Naive thymus-derived CD4-positive, alpha-beta T cell (primary cell): ENCODE data around the gene SLC6A9. TPM values are rescaled to one million over a fixed set of nuclear protein-coding genes. Genes with fewer than 3 reads are reported as not detected.

Source experiments
- ATAC-seq: fragments of 150-1000 bp; cut with Tn5 transposase; 2 replicates; pipeline ENCODE4 v1.10.0; 2021; ENCODE audit warnings: mild to moderate bottlenecking, moderate library complexity
- CTCF ChIA-PET: fragments of 350-600 bp; sonication (Branson Sonifier 250); formaldehyde crosslinking; loops from one replicate; lab custom pipeline; 2021; ENCODE audit warnings: antibody characterized with exemption; lab: Charles Lee
- POLR2A ChIA-PET: fragments of 350-600 bp; sonication (Branson Sonifier 250); formaldehyde crosslinking; loops from one replicate; lab custom pipeline; 2021; ENCODE audit warnings: antibody characterized with exemption, inconsistent platforms; lab: Charles Lee
- DNase-seq, 9 donors: peaks; one replicate each; pipeline versions ENCODE4 v3.0.0 to v3.0.0-alpha.2; 2020 to 2022; ENCODE audit warnings: mixed read lengths in 1 of 9
- H3K27ac ChIP-seq: one replicate; pipeline ENCODE4 v1.7.0; 2013; ENCODE audit warnings: mild to moderate bottlenecking, low read depth, low read length, moderate library complexity
- H3K27me3 ChIP-seq, 2 donors: one replicate each; pipeline ENCODE4 v1.7.0; 2013; ENCODE audit warnings: low read length in 2 of 2, mild to moderate bottlenecking in 2 of 2, moderate library complexity in 2 of 2; ENCODE audit not compliant: control insufficient read depth in 2 of 2, insufficient read depth in 2 of 2
- H3K36me3 ChIP-seq, 3 experiments: 1 replicate in 2 of 3; 2 replicates in 1 of 3; pipeline ENCODE4 v1.7.0; 2013; ENCODE audit warnings: low read length in 3 of 3, mild to moderate bottlenecking in 3 of 3, moderate library complexity in 1 of 3; ENCODE audit not compliant: insufficient read depth in 3 of 3, control insufficient read depth in 2 of 3
- H3K4me1 ChIP-seq, 2 donors: one replicate each; pipeline ENCODE4 v1.7.0; 2013; ENCODE audit warnings: low read length in 2 of 2, mild to moderate bottlenecking in 2 of 2, moderate library complexity in 1 of 2; ENCODE audit not compliant: control insufficient read depth in 2 of 2, insufficient read depth in 2 of 2
- H3K4me3 ChIP-seq: 2 replicates; pipeline ENCODE4 v1.7.0; 2013; ENCODE audit warnings: mild to moderate bottlenecking, low read length
- H3K9me3 ChIP-seq, 3 experiments: 1 replicate in 2 of 3; 2 replicates in 1 of 3; pipeline ENCODE4 v1.7.0; 2013; ENCODE audit warnings: low read length in 3 of 3; ENCODE audit not compliant: control insufficient read depth in 2 of 3
- H3K27ac Mint-ChIP-seq, 9 donors: one replicate each; pipeline ENCODE4 v1.8.0; 2020 to 2022; ENCODE audit warnings: mixed read lengths in 9 of 9, mild to moderate bottlenecking in 8 of 9, moderate library complexity in 5 of 9, inconsistent platforms in 2 of 9
- H3K27me3 Mint-ChIP-seq, 5 donors: one replicate each; pipeline ENCODE4 v1.8.0; 2021 to 2022; ENCODE audit warnings: mixed read lengths in 5 of 5, mild to moderate bottlenecking in 1 of 5
- H3K36me3 Mint-ChIP-seq, 5 donors: one replicate each; pipeline ENCODE4 v1.8.0; 2020 to 2022; ENCODE audit warnings: mixed read lengths in 5 of 5, mild to moderate bottlenecking in 3 of 5, inconsistent platforms in 1 of 5
- H3K4me1 Mint-ChIP-seq, 7 donors: one replicate each; pipeline ENCODE4 v1.8.0; 2020 to 2022; ENCODE audit warnings: mixed read lengths in 7 of 7, mild to moderate bottlenecking in 3 of 7, inconsistent platforms in 1 of 7
- H3K4me3 Mint-ChIP-seq, 10 donors: one replicate each; pipeline ENCODE4 v1.8.0; 2020 to 2022; ENCODE audit warnings: mild to moderate bottlenecking in 10 of 10, mixed read lengths in 10 of 10, moderate library complexity in 6 of 10, inconsistent platforms in 2 of 10
- H3K9me3 Mint-ChIP-seq, 11 donors: one replicate each; pipeline ENCODE4 v1.8.0; 2020 to 2022; ENCODE audit warnings: mixed read lengths in 11 of 11, mild to moderate bottlenecking in 4 of 11, inconsistent platforms in 1 of 11, moderate library complexity in 1 of 11
- intact Hi-C, 2 donors: fragments of 100-400 bp; cut with micrococcal nuclease; formaldehyde crosslinking; loops; one replicate each; pipeline ENCODE4 v1.15.1; 2023
- polyA plus RNA-seq, 2 donors: library from polyadenylated mRNA; unstranded; fragments of 300-500 nt; fragmentation: Illumina TruSeq; gene quantifications; one replicate each; pipeline ENCODE4 v1.2.3, GENCODE V29; 2021
- total RNA-seq, 6 experiments: library from RNA in 5 of 6; stranded (reverse) in 5 of 6; gene quantifications; 1 replicate in 5 of 6; 2 replicates in 1 of 6; pipeline ENCODE4 v1.2.3 and lab custom pipeline; 2021 to 2026

Gene SLC6A9
- total and polyA plus RNA-seq, 7 experiments from 2014 or later = 0.26 to 5.0 (median 0.49) TPM; not detected in 2

DNA sequence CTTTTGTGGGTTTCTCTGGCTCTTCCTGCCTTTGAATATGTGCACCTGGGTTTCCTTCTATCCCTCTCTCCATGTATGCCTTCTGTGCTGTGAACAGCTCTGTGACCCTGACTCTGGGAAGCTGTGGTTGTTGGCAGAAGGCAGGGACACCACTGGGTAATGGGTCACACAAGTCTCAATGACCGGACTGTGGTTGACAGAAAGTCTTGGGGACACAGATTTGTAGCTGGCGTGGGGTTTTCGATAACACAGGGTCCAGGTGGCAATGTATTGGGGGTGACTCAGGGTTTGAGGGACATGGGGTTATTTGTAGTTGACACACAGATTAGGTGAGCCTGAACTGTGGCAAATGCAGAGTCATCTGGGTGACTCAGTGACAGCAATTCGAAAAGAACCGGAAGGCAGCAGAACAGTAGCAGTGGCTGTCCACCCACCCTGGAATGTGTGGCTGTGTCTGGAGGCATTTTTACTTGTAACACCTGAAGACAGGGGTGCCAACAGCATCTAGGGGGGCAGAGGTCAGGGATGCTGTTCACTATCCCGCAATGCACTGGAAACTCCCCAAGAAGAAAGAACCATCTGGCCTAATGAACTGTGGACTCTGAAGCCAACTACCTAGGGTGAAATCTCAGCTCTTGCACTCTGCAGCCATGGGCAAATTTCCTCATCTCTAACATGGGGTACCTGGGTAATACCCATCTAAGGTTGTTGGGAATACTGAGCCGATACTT, 13.0 kb upstream of the SLC6A9 start:
- Histone ChIP-seq H3K36me3 (no peaks in the 10 kb centered on the region), H3K27ac (no peak overlapping the region), H3K4me1 (no peaks in the 10 kb centered on the region), H3K4me3 (no peak overlapping the region), H3K27me3 (no peaks in the 10 kb centered on the region), H3K9me3 (no peaks in the 10 kb centered on the region)
- DNase-seq (no peak), ATAC-seq (no peak)
- no peaks in the 10 kb centered on the region for H3K9me3 Mint-ChIP-seq
- POLR2A ChIA-PET = interaction anchor here (1.2 kb wide), 1 partner anchor 13 kb away, joined by 3 read pairs; the partner anchor contains the start of gene SLC6A9
- no peak overlapping the region for H3K27ac Mint-ChIP-seq
- CTCF ChIA-PET = interaction anchor here (9.8 kb wide), 1 partner anchor 38 kb away, joined by 68 read pairs; no protein-coding TSS in a partner anchor
- peaks cover 5 to 23% (median 12%) of the 10 kb centered on the region in 5 donors for H3K27me3 Mint-ChIP-seq
- H3K36me3 Mint-ChIP-seq = no peaks in the 10 kb centered on the region
- intact Hi-C loops = no loop called here
- H3K4me3 Mint-ChIP-seq = no peak overlapping the region
- peaks cover 0 to 14% (median 5%) of the 10 kb centered on the region in 7 donors for H3K4me1 Mint-ChIP-seq

DNA sequence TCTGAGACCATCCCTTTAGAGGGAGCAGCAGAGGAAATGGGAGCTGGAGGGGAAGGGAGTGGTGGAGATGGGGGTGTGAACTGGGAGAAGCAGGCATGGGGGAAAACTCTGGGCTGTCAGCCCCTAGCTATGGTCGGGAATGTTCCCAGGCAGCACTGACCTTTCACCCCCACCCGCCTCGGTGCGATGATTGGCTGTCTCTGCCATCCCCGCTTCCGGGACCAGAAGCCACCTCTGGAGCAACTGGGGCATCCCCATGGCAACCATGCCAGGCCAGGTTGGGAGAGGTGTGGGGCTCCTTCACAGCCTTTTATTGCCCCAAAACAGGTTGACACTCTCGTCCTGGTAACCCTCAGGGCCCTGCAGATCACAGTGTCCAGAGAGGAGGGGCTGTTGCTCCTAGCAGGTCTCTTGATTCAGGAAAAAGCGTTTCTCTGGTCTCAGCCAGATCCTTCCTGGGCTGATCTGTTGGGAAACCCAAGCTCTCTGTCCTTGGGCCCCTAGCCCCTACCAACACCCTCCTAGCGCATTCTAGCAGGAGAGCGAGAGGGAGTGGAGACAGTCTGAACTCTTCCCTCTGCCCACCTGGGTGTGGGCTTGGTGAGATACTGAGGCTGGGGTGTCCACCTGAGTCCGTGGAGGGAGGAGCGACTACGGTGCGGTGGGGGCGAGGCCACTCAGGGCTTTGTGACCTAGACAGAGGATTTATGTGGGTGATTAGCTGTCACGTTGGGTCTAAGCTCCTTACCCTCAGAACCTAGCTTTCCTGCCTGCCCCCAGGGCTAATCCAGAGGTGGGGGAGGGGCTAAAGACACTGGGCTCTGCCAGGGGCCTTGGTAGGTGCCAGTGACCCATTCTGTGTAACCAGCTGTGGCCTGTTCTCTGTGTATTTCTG, 12.2 kb upstream of the SLC6A9 start:
- Mint-ChIP-seq H3K4me1 (peaks cover 0 to 14% (median 5%) of the 10 kb centered on the region in 7 donors), H3K27ac (no peak overlapping the region), H3K36me3 (no peaks in the 10 kb centered on the region), H3K9me3 (no peaks in the 10 kb centered on the region), H3K4me3 (no peak overlapping the region), H3K27me3 (peaks cover 5 to 23% (median 12%) of the 10 kb centered on the region in 5 donors)
- ChIA-PET CTCF (interaction anchor here (1.1 to 9.8 kb wide), 2 partner anchors 38 to 517 kb away, joined by 3 to 68 read pairs; no protein-coding TSS in a partner anchor), POLR2A (interaction anchor here (0.6 to 1.2 kb wide), 2 partner anchors 13 to 422 kb away, joined by 3 read pairs; partner anchors contain the start of gene SLC6A9)
- no peak for ATAC-seq
- DNase-seq = no peak
- Histone ChIP-seq H3K27me3 (no peaks in the 10 kb centered on the region), H3K4me3 (no peak overlapping the region), H3K9me3 (no peaks in the 10 kb centered on the region), H3K36me3 (no peaks in the 10 kb centered on the region), H3K4me1 (no peaks in the 10 kb centered on the region), H3K27ac (no peak overlapping the region)
- intact Hi-C loops = no loop called here

DNA sequence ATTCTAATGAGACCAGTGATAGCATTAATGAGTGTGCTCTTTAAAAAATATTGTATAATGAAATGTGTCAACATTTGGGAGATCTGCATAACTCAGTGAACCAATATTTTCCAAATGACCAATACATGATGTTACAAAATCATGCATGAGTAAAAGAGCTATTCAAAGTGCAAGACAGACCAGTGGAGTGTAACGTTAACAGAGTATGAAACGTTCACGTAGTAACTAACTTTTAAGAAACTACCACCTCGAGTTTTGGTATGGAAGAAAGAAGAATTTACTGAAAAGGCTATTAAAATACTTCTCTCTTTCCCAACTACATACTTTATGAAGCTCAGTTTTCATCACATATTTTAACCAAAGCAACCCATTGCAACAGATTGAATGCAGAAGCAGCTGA, 9.6 kb upstream of the SLC6A9 start:
- Mint-ChIP-seq H3K9me3 (no peaks in the 10 kb centered on the region), H3K4me1 (peaks cover 0 to 4% (median 0%) of the 10 kb centered on the region in 7 donors), H3K27ac (no peak overlapping the region), H3K27me3 (peaks cover 0 to 15% (median 4%) of the 10 kb centered on the region in 5 donors), H3K36me3 (no peaks in the 10 kb centered on the region), H3K4me3 (no peak overlapping the region)
- no peak overlapping the region for H3K27ac ChIP-seq
- ChIA-PET CTCF (interaction anchor here (0.9 to 9.8 kb wide), 2 partner anchors 19 to 35 kb away, joined by 4 to 68 read pairs; no protein-coding TSS in a partner anchor), POLR2A (no interaction called here)
- H3K27me3 ChIP-seq = no peaks in the 10 kb centered on the region
- H3K36me3 ChIP-seq = no peaks in the 10 kb centered on the region
- ATAC-seq (no peak), DNase-seq (no peak)
- intact Hi-C loops = no loop called here
- H3K4me1 ChIP-seq = no peaks in the 10 kb centered on the region
- H3K9me3 ChIP-seq = no peaks in the 10 kb centered on the region
- no peak overlapping the region for H3K4me3 ChIP-seq

DNA sequence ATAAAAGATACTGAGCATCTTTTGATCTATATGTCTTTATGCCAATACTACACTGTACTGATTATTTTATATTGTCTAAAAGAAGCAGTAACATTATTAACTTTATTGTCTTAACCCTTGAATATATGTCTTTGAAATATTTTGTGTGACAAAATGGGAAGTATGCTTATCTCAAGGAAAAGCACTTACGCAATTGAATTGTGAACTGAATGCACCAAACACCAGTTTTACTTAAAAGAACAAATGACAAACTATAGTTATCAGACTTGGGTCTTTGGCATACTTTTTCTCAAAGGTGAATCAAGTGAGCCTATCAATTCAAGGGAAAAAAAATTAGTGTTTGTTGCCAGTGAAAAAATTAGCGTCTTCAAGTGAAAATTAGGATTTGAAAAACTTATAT, 9.2 kb upstream of the SLC6A9 start:
- Histone ChIP-seq H3K9me3 (no peaks in the 10 kb centered on the region), H3K27ac (no peak overlapping the region), H3K4me3 (no peak overlapping the region), H3K4me1 (no peaks in the 10 kb centered on the region), H3K36me3 (no peaks in the 10 kb centered on the region), H3K27me3 (no peaks in the 10 kb centered on the region)
- H3K4me1 Mint-ChIP-seq = peaks cover 0 to 4% (median 0%) of the 10 kb centered on the region in 7 donors
- POLR2A ChIA-PET = no interaction called here
- CTCF ChIA-PET = interaction anchor here (9.8 kb wide), 1 partner anchor 35 kb away, joined by 68 read pairs; no protein-coding TSS in a partner anchor
- ATAC-seq (no peak), DNase-seq (no peak)
- intact Hi-C loops = no loop called here
- no peaks in the 10 kb centered on the region for H3K9me3 Mint-ChIP-seq
- no peaks in the 10 kb centered on the region for H3K36me3 Mint-ChIP-seq
- H3K27me3 Mint-ChIP-seq = peaks cover 0 to 13% (median 4%) of the 10 kb centered on the region in 5 donors
- H3K4me3 Mint-ChIP-seq = no peak overlapping the region
- H3K27ac Mint-ChIP-seq = no peak overlapping the region

DNA sequence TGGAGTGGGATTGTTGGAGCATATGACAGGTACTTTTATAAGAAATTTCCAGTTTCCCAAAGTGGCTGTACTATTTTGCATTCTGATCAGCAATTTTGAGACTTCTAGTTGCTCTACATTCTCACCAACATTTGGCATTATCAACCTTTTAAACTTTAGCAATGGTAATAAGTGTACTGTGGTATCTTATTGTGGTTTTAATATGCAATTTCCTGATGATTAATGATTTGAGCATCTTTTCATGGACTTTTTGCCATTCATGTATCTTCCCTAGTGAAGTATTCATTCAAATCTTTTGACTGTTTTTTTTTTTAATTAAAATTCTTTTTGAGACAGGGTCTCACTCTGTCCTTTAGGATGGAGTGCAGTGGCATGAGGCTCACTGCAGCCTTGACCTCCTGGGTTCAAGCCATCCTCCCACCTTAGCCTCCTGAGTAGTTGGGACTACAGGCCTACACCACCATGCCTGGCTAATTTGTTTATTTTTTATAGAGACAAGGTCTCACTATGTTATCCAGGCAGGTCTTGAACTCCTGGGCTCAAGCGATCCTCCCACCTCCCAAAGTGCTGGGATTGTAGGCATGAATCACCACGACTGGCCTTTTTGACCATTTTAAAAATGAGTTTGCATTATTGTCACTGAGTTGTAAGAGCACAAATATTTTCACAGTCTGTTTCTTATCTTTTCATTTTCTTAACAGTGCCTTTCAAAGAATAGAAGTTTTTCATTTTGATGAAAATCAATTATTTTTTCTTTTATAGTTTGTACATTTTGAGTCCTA, 7.8 kb upstream of the SLC6A9 start:
- Histone ChIP-seq H3K36me3 (no peaks in the 10 kb centered on the region), H3K27me3 (no peaks in the 10 kb centered on the region), H3K9me3 (no peaks in the 10 kb centered on the region), H3K4me1 (no peaks in the 10 kb centered on the region), H3K27ac (no peak overlapping the region), H3K4me3 (no peak overlapping the region)
- POLR2A ChIA-PET = no interaction called here
- ATAC-seq (no peak), DNase-seq (no peak)
- CTCF ChIA-PET = interaction anchor here (0.7 to 9.8 kb wide), 3 partner anchors 10 to 65 kb away, joined by 3 to 68 read pairs (median 4); no protein-coding TSS in a partner anchor
- H3K9me3 Mint-ChIP-seq = no peaks in the 10 kb centered on the region
- H3K36me3 Mint-ChIP-seq = no peaks in the 10 kb centered on the region
- no peak overlapping the region for H3K27ac Mint-ChIP-seq
- intact Hi-C loops = loop anchor here in 1 of 2 donors (10.0 kb wide), 1 partner anchor 316 kb away; the partner anchor contains the start of gene ERI3
- H3K27me3 Mint-ChIP-seq = peaks cover 0 to 13% (median 2%) of the 10 kb centered on the region in 5 donors
- peaks cover 0 to 4% (median 0%) of the 10 kb centered on the region in 7 donors for H3K4me1 Mint-ChIP-seq
- H3K4me3 Mint-ChIP-seq = no peak overlapping the region

DNA sequence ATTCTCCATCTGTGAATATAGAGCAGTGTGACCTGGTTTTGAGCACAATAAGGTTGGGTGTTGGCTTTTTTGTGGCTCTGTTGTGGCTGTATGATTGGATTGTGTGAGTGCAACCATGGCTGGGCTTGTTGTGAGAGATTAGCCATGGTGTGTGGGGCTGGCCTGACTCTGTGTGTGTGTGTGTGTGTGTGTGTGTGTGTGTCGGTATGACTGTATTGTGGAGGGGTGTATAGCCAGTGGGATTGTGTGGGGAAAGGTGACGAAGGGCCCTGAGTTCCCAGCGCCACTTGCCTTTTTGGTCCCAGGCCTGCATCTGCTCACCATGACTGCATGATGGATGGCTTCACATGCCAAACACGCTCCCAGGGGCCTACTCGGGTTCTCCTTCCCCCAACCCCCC, 5.9 kb upstream of the SLC6A9 start:
- ChIA-PET CTCF (interaction anchor here (0.8 to 5.4 kb wide), 9 partner anchors 10 to 274 kb away, joined by 3 to 87 read pairs (median 4); no protein-coding TSS in a partner anchor), POLR2A (no interaction called here)
- Histone ChIP-seq H3K27ac (no peak overlapping the region), H3K36me3 (no peaks in the 10 kb centered on the region), H3K4me1 (no peaks in the 10 kb centered on the region), H3K27me3 (no peaks in the 10 kb centered on the region), H3K4me3 (no peak overlapping the region), H3K9me3 (no peaks in the 10 kb centered on the region)
- H3K36me3 Mint-ChIP-seq = no peaks in the 10 kb centered on the region
- DNase-seq = no peak
- no peak overlapping the region for H3K4me3 Mint-ChIP-seq
- no peak overlapping the region for H3K27ac Mint-ChIP-seq
- H3K4me1 Mint-ChIP-seq = peaks cover 0 to 15% (median 0%) of the 10 kb centered on the region in 7 donors
- ATAC-seq = no peak
- H3K9me3 Mint-ChIP-seq = no peaks in the 10 kb centered on the region
- intact Hi-C loops = loop anchor here (2.0 to 10.0 kb wide), 2 partner anchors 102 to 318 kb away; partner anchors contain the start of gene ERI3 (in 1 of the 2)
- peaks cover 0 to 13% (median 0%) of the 10 kb centered on the region in 5 donors for H3K27me3 Mint-ChIP-seq
